GM10248 (cell line): ENCODE results near the gene ASCL3.

Source experiments
- CTCF ChIA-PET: fragments of 300-600 bp; sonication (Branson Sonifier 250); formaldehyde crosslinking; extraction: SDS; loops from one replicate; lab custom pipeline; 2021; ENCODE audit warnings: antibody characterized with exemption; lab: Yijun Ruan, JAX
- POLR2A ChIA-PET: fragments of 350-650 bp; sonication (Branson Sonifier 250); formaldehyde crosslinking; extraction: SDS; loops from one replicate; lab custom pipeline; 2020; ENCODE audit warnings: antibody characterized with exemption; lab: Yijun Ruan, JAX
- DNase-seq: peaks from one replicate; pipeline ENCODE4 v3.0.0; 2012; ENCODE audit errors: extremely low spot score
- TF ChIP-seq, protein P1 (sequence below): IDR thresholded peaks from 2 replicates; pipeline ENCODE4 v1.5.1; 2012; ENCODE audit warnings: mild to moderate bottlenecking, low read depth; ENCODE audit errors: extremely low read depth, missing control alignments, control extremely low read depth

The ASCL3 gene

GRCh38 chr11:8928205-8928604, 14.6 kb downstream of the ASCL3 start:
- ChIA-PET CTCF (interaction anchor here (1.3 to 4.0 kb wide), 3 partner anchors 13 to 32 kb away, joined by 3 to 18 read pairs (median 4); no protein-coding TSS in a partner anchor), POLR2A (no interaction called here)
- TF ChIP-seq, protein P1, sequence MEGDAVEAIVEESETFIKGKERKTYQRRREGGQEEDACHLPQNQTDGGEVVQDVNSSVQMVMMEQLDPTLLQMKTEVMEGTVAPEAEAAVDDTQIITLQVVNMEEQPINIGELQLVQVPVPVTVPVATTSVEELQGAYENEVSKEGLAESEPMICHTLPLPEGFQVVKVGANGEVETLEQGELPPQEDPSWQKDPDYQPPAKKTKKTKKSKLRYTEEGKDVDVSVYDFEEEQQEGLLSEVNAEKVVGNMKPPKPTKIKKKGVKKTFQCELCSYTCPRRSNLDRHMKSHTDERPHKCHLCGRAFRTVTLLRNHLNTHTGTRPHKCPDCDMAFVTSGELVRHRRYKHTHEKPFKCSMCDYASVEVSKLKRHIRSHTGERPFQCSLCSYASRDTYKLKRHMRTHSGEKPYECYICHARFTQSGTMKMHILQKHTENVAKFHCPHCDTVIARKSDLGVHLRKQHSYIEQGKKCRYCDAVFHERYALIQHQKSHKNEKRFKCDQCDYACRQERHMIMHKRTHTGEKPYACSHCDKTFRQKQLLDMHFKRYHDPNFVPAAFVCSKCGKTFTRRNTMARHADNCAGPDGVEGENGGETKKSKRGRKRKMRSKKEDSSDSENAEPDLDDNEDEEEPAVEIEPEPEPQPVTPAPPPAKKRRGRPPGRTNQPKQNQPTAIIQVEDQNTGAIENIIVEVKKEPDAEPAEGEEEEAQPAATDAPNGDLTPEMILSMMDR, result no peak
- DNase-seq, result no peak

- no peak for DNase-seq
- TF ChIP-seq, protein P1, result no peak
- ChIA-PET POLR2A (no interaction called here), CTCF (interaction anchor here (1.1 to 4.0 kb wide), 4 partner anchors 8 to 33 kb away, joined by 3 to 18 read pairs (median 4); no protein-coding TSS in a partner anchor)
These were observed 15.6 kb downstream of the ASCL3 start for GRCh38 chr11:8927233-8927632.

DNA sequence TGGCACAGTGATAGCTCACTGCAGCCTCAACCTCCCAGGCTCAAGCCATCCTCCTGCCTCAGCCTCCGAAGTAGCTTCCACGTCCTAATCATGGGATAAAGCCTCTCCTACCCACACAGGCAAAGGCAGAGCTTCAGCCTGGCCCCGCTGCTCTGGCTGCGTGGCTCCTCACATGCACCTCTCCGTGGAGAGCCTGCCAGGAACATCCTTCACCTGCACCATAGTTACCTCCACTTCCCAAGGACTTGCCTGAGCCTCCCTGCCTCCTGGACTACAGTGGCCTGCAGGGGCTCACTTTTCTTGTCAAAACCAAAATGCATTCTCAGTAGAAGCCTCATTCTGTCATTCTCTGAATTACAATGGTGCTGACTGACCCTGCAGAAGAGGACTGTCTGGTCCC, 16.6 kb downstream of the ASCL3 start:
- POLR2A ChIA-PET, result interaction anchor here (0.6 kb wide), 1 partner anchor 268 kb away, joined by 3 read pairs; no protein-coding TSS in a partner anchor
- TF ChIP-seq, protein P1, result no peak
- CTCF ChIA-PET, result interaction anchor here (0.9 to 1.4 kb wide), 3 partner anchors 9 to 33 kb away, joined by 3 to 4 read pairs (median 3); no protein-coding TSS in a partner anchor
- DNase-seq, result no peak

- TF ChIP-seq, protein P1, result no peak
- ChIA-PET POLR2A (no interaction called here), CTCF (interaction anchor here (0.9 to 1.1 kb wide), 3 partner anchors 11 to 33 kb away, joined by 3 to 4 read pairs (median 3); no protein-coding TSS in a partner anchor)
- no peak for DNase-seq
These were observed 17.1 kb downstream of the ASCL3 start for GRCh38 chr11:8925711-8926110.

- TF ChIP-seq, protein P1, result no peak
- ChIA-PET CTCF (interaction anchor here (1.1 to 1.9 kb wide), 3 partner anchors 11 to 86 kb away, joined by 4 to 5 read pairs (median 4); no protein-coding TSS in a partner anchor), POLR2A (no interaction called here)
- DNase-seq, result no peak
These were observed 20.1 kb downstream of the ASCL3 start for GRCh38 chr11:8922691-8923090.

DNA sequence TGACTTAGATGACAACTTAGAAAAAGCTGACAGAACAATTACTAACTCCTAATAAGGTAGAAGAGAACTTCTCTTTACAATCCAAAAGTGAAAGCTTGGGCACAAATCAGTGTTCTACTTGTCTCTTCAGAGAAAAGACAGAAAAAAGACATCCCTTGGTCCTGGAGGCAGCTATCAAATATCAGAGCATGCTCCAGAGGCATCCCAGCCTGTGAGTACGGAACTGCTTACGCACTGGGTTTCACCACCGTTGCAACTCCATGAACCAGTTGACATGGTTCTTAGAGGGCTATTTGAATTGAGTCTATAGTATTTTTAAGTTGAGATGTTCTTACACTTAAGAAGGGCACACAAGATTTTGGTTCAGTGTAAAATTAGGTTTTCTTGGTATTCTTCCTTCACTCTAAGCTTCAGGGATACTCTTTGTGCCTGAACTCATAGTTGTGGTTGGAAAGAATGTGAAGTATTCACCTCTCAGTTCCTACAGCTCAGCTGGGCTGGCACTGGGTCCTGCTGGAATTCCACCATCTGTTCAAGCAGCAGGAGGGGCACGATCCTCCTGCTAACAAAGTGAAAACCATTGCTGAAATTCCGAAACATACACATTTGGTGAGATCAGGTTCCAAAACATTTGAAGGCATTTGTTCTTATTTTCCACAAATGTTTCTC, 25.5 kb downstream of the ASCL3 start:
- CTCF ChIA-PET, result no interaction called here
- no peak for DNase-seq
- POLR2A ChIA-PET, result no interaction called here
- TF ChIP-seq, protein P1, result no peak
